Fibroblast of skin of abdomen (primary cell): ENCODE results near the gene C2CD4C. TPM values are rescaled to one million over a fixed set of nuclear protein-coding genes. Genes with fewer than 3 reads are reported as not detected.
"Not testable (repeated sequence)": the region's sequence is repeated elsewhere in the genome, so short reads cannot be mapped to it uniquely, and the experiment has no call there.

Experiments used
- DNase-seq: peaks from one replicate; pipeline ENCODE4 v3.0.0-alpha.2; 2013
- polyA plus RNA-seq, 2 experiments: library from polyadenylated mRNA; unstranded; fragments of 120-200 nt; gene quantifications; one replicate each; pipeline ENCODE4 v1.2.1, GENCODE V29; 2013; ENCODE audit not compliant: insufficient read length in 2 of 2

C2CD4C gene, protein sequence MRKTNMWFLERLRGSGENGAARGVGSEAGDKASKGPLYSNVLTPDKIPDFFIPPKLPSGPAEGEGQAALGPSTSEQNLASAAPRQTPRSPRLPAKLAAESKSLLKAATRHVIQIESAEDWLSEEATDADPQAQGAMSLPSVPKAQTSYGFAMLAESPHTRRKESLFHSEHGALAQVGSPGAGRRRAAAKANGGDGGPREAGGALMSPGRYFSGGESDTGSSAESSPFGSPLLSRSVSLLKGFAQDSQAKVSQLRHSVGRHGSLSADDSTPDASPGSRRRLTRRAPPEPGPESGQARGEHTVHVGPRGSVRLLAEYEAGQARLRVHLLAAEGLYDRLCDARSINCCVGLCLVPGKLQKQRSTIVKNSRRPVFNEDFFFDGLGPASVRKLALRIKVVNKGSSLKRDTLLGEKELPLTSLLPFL
- 0.42 TPM for polyA plus RNA-seq (2013, experiment 1 of 2; ENCODE audit: insufficient read length)
- polyA plus RNA-seq (2013, experiment 2 of 2; ENCODE audit: insufficient read length): 0.68 TPM

DNA sequence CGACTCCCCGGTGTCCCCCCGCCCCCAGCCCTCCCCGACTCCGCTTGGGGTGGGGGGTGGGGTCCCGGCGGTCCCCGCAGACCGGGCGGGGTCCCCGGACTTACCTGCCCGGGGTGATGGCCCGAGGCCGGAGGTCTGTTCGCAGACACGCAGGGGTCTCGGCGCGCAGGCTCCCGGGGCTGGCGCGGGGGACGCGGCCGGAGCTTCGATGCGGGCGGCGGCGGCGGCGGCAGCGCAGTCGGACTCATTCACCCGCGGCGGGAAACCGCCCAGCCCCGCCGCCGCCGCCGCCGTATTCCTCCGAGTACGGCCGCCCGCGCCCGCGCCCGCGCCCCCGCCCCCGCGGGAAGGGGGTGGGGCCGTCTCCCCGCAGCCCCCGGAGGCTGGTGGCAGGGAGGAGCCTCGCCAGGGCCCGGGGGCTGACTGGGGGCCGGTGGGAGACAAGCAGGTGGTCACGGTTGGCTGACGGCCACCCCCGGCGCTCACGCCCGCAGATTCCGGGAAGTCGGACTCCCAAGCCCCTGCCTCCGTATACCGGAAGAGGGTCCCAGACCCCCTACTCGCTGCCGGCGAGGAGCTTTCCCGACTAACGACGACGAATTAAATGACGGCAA is at the start of gene C2CD4C:
Gene C2CD4C (minus strand): TSS at position 246 of the 614 bp plus-strand sequence. CDS start 786 bp downstream, outside the sequence.
- peak; percentile 8 for DNase-seq

DNA sequence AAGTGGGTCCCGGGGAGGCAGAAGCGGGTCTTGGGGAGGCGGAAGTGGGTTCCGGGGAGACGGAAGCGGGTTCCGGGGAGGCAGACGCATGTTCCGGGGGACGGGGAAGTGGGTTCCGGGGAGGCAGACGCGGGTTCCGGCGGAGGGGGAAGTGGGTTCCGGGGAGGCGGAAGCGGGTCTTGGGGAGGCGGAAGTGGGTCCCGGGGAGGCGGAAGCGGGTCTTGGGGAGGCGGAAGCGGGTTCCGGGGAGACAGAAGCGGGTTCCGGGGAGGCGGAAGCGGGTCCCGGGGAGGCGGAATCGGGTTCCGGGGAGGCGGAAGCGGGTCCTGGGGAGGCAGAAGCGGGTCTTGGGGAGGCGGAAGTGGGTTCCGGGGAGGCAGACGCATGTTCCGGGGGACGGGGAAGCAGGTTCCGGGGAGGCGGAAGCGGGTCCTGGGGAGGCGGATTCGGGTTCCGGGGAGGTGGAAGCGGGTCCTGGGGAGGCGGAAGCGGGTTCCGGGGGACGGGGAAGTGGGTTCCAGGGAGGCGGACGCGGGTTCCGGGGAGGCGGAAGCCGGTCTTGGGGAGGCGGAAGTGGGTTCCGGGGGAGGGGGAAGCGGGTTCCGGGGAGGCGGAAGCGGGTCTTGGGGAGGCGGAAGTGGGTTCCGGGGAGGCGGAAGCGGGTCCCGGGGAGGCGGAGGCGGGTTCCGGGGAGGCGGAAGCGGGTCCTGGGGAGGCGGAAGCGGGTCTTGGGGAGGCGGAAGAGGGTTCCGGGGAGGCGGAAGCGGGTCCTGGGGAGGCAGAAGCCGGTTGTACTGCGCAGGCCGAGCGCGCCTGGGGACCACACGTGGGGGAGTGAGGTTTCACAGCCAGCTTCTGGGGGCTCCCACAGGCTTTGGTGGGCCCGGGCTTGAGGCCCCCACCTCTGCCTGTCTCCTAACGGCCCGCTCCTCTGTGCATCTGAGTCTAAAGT is 49.4 kb upstream of the C2CD4C start:
- no peak for DNase-seq

- DNase-seq: no peak
Observed at GRCh38 chr19:457636-458035, 48.7 kb upstream of the C2CD4C start.

DNA sequence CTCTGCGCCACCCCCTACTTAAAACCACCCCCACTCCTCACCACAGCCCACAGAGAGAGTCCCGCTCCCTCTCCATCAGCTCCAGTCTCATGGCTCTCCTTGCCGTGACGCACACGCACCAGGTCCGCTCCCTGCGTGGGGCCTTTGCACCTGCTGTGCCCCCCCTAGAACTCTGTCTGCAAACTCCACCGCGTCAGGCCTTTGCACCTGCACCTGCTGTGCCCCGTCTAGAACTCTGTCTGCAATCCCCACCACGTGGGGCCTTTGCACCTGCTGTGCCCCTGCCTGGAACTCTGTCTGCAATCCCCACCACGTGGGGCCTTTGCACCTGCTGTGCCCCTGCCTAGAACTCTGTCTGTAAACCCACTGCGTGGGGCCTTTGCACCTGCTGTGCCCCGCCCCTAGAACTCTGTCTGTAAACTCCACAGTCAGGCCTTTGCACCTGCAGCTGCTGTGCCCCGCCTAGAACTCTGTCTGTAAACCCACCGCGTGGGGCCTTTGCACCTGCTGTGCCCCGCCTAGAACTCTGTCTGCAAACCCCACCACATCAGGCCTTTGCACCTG is 47.7 kb upstream of the C2CD4C start:
- DNase-seq: no peak

GRCh38 chr19:455851-456546 is 47.1 kb upstream of the C2CD4C start:
- DNase-seq: no peak

DNA sequence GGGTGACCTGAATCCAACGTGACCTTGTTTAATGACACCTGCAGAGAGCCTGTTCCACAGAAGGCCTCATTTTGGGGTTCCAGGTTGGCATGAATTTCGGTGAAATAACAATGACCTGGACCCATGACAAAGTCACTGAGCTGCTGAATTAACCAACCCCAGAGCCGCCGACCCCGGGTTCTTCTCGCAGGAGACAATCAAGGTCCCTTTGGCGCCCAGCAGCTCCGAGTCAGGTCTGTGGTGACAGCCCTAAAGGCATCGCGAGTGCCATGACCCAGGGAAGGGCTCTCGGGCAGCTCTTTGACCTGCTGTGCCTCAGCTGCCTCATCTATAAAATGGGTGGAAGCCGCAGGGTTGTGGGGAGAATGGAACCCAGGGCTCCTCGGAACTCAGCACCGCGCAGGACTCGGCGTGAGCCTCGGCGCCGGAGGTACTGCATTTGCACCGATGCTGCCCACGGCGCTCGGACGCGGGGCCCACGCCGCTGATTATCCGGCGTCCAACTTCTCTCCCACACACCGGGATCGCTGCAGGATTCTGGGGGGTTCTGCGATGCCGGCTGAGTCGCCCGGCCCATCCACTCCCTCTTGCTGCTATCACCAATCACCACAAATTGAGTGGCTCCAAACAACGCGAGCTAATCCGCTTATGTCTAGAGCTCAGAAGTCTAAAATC is 46.2 kb upstream of the C2CD4C start:
- DNase-seq: no peak

DNA sequence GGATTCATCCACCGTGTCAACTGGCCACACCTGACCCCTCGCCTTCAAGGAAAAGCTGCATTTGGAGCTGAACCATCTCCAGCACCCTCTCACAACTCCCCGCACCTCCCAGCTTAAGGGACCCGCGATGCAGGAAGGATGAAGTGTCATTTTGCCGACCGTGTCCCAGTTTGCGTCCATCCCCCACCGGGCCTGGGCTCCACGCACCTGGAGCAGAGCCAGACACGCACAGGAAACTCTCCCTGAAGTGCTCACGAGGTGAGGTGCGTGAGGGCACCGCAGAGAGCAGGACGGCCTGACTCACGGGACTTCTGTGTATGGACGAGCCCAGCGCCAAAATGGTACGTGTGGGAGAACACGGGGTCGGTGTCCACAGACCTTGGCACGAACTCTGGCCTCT is 44.7 kb upstream of the C2CD4C start:
- DNase-seq: no peak

DNA sequence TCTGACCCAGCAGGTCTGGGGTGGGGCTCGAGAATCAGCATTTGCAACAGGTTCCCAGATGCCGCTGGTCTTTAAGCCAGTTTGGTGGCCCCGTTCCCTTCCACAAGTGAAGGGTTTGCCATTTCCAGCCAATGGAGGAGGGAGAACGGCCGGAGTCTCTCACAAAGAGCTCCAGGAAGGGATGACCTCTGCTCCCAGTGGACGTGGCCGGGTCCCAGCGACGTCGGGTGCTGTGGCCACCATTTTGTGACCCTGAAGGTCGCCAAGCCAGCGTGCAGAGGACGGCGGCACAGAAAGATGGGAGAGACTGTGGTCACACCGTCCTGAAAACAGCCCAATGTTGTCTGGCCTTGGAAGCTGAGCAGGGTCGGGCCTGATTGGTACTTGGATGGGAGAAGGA is 43.9 kb upstream of the C2CD4C start:
- no peak for DNase-seq

- not testable (repeated sequence) for DNase-seq
Observed at GRCh38 chr19:450912-451481, 42.0 kb upstream of the C2CD4C start.

- no peak for DNase-seq
Observed at GRCh38 chr19:449916-450315, 41.0 kb upstream of the C2CD4C start.

DNA sequence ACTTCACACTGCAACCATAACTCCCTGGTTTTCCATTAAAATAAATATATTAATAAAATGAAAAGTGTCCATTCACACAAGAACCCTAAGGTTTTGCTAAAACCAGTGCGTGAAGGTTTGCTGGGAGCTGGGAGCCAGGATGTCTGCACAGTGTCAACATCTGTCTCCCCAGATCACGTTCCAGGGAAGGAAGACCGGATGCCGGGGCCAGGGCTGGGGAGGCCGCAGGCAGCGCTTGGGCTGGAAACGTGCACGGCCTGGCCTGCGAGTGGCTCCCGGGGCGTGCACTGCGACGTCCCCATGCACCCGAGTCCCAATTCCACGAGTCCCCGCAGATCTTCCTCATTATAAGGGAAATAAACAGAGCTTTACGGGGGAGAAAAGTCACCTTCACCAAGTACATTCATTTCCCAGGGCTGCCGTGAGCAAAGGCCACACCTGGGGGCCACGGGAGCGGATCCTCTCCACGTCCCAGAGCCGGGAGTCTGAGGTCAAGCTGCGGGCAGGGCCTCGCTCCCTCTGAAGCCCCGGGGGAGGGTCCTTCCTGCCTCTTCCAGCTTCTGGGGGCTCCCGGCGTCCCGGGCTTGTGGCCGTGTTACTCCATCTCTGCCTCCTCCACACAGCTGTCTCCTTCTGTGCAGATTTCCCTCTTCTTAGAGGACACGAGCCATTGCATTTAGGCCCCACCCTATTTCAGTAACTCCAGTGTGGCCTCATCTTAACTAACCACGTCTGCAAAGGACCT is 39.0 kb upstream of the C2CD4C start:
- DNase-seq: no peak

DNA sequence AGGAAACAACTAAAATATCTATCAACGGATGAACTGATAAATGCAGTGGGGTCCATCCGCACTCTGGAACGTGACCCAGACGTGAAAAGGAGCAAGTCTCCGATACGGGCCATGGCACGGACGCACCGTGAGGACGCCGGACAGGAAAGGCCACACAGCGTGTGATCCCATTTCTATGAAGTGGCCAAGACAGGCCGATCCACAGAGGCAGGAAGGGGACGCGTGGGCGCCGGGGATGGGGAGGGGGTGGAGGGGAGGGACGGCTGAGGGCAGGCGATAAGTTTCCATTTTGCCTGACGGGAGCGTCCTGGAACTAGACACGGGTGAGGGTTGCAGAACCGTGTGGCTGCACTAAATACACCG is 38.1 kb upstream of the C2CD4C start:
- no peak for DNase-seq

DNA sequence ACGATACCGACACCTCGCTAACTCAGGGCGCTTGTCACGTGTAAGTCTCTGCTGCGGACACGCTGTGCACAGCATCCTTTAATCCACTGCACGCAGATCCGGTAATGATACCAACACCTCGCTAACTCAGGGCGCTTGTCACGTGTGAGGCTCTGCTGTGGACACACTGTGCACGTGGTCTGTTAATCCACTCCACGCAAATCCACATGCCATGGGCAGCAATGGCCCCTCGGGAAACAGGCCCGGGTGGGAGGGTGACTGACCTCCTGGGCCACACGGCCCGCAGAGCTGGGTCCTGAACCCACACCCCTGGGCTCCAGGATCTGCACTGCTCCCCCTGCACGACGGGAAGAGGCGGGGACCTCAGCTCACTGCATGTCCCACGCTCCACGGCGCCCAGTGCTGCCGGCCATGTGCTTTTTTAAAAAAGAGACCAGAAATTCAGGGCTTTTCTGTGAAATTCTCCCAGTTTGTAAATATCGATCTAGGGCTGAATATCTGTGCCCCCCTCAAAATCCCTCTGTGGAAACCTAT is 35.8 kb upstream of the C2CD4C start:
- no peak for DNase-seq

GRCh38 chr19:443005-443404 is 34.1 kb upstream of the C2CD4C start:
- DNase-seq: no peak

DNA sequence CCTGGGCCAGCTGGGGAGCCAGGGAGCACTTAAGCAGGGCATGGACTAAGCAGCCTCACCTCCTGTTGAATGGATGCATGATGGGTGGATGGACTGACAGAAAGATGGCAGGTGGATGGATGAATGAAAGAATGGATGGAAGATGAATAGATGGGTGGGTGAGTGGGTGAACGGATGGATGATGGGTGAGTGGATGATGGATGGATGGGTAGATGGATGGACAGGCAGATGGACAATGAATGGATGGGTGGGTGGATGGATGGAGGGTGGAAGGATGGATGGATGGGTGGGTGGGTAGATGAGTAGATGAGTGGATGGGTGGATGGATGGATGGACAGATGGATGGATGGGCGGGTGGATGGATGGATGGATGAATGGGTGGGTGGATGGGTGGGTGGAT is 33.1 kb upstream of the C2CD4C start:
- no peak for DNase-seq

GRCh38 chr19:441213-441836 is 32.4 kb upstream of the C2CD4C start:
- DNase-seq: no peak

DNA sequence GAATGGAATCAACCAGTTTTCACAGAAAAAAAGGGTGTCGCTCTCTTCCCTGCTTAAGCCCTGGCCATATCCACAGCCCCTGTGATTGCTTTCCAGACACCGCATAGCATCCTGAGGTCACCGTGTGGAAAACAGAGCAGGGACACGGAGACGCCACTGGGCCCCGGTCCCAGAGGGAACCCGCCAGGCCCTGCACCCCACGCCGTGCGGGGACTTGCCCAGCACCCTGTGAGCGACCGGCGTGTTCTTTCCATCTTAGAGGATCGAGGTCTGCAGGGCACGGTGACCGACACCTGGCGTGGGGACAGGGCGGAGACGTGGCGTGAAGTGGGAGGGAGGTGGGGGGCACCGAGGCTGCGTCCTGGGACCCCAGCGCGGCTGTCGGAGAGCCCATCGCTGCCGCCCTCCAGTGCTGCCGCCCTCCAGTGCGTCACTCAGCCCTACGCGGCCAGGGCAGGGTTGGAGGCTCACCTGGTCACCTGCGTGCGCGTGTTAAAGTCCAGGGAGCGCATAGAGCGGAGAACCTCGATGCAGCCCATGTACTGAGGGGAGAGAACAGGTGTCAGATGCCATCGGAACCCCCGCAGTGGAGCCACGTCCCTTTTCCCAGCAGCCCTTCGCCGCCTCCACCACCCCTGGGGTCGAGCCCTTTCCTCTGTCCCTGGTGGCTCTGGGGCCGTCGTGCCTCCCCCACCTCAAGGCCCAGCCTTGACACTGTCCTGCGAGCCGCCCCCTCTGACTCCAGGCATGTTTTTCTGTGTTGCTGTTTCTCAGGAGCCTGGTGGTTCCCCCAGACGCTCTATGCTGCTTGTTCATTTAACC is 31.7 kb upstream of the C2CD4C start:
- DNase-seq: no peak

DNA sequence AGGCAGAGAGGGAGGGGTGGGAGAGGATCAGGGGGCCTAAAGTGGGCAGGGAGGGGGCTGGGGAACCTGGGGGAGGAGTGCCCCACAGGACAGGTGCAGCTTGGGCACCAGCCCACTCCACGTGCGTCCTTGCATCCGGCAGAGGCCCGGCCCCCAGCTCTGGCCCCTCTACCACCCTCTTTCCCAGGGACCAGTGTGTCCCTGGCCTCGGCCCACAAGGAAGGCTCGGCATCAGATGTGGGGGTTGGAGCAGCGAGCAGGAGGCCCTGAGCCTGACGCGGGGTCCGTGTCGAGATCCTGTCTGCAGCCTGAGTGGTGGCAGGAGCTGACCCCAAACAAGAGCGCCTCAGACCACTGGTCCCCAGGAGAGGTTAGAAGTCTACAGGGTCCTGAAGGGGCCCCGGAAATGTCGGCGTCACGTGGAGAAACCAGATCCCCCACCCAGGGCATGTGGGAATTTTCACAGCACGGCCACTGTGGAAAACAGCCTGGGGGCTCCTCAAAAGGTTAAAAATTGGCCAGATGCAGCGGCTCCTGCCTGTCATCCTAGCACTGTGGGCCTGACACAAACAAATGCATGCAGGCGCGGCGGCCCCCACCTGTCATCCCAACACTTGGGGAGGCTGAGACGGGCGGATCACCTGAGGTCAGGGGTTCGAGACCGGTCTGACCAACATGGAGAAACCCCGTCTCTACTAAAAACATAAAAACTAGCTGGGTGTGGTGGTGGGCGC is 30.4 kb upstream of the C2CD4C start:
- no peak for DNase-seq
